NCI-H774 (cell line): ENCODE results near the gene RHO.
"Not testable (repeated sequence)": the region's sequence is repeated elsewhere in the genome, so short reads cannot be mapped to it uniquely, and the experiment has no call there.

Experiments used
- DNase-seq: peaks from one replicate; lab custom pipeline; 2025; lab: John Stamatoyannopoulos, UW

RHO gene

GRCh38 chr3:129543999-129544398 lies 15.6 kb downstream of the RHO start:
- no peak for DNase-seq

GRCh38 chr3:129545951-129546350 lies 17.5 kb downstream of the RHO start:
- not testable (repeated sequence) for DNase-seq

GRCh38 chr3:129547241-129547640 lies 18.8 kb downstream of the RHO start:
- no peak for DNase-seq

GRCh38 chr3:129548104-129548965 lies 19.9 kb downstream of the RHO start:
- no peak for DNase-seq

- DNase-seq, result no peak
Observed at GRCh38 chr3:129549006-129549800, 20.8 kb downstream of the RHO start.

- DNase-seq, result no peak
Observed at GRCh38 chr3:129549805-129550204, 21.4 kb downstream of the RHO start.

GRCh38 chr3:129552287-129553050 lies 24.0 kb downstream of the RHO start:
- no peak for DNase-seq

- DNase-seq, result no peak
Observed at GRCh38 chr3:129553171-129553570, 24.7 kb downstream of the RHO start.

- no peak for DNase-seq
Observed at GRCh38 chr3:129553719-129554118, 25.3 kb downstream of the RHO start.

GRCh38 chr3:129554356-129555152 lies 26.1 kb downstream of the RHO start:
- DNase-seq, result no peak

GRCh38 chr3:129555153-129555550 lies 26.7 kb downstream of the RHO start:
- DNase-seq, result no peak

- DNase-seq, result no peak
Observed at GRCh38 chr3:129555616-129556357, 27.3 kb downstream of the RHO start.

GRCh38 chr3:129556358-129556695 lies 27.9 kb downstream of the RHO start:
- DNase-seq, result no peak

- no peak for DNase-seq
Observed at GRCh38 chr3:129556890-129557547, 28.6 kb downstream of the RHO start.

GRCh38 chr3:129557548-129557894 lies 29.1 kb downstream of the RHO start:
- no peak for DNase-seq

GRCh38 chr3:129558081-129558771 lies 29.8 kb downstream of the RHO start:
- no peak for DNase-seq

- DNase-seq, result no peak
Observed at GRCh38 chr3:129558772-129559564, 30.5 kb downstream of the RHO start.

- no peak for DNase-seq
Observed at GRCh38 chr3:129559565-129560079, 31.2 kb downstream of the RHO start.

GRCh38 chr3:129560269-129560787 lies 31.9 kb downstream of the RHO start:
- DNase-seq, result no peak
